ENCODE measurements around the gene GPATCH1.

DNA sequence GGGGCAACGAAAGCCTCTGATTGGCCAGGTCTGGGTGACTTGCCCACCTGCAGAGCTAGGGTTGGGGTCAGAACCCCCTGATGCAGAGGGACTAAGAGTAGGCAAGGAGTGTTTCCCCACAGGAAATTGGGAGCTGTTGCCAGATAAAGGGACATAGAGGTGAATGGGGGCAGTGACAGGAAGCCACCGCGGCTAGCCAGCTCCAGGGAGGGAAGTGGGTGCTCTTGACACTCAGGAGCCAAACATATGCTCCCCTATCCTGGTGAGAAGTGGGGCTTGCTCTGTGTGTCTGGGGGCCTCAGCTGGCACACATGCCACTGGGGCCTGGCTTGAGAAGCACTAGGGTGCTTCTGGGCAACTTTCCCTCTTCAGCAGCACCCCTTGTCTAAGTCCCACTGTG is 76.9 kb downstream of the GPATCH1 start:
- TF ChIP-seq SAFB (IDR thresholded peaks at IDR 0.05; ENCODE audit: borderline replicate concordance, low read depth, low read length) (no peak), FOXJ3 (CRISPR knock-in tag; IDR thresholded peaks at IDR 0.05) (no peak), ZBTB7A (IDR thresholded peaks at IDR 0.05; ENCODE audit: borderline replicate concordance, control insufficient read depth, low read depth, low read length) (no peak)
- TF ChIP-seq, protein P1, sequence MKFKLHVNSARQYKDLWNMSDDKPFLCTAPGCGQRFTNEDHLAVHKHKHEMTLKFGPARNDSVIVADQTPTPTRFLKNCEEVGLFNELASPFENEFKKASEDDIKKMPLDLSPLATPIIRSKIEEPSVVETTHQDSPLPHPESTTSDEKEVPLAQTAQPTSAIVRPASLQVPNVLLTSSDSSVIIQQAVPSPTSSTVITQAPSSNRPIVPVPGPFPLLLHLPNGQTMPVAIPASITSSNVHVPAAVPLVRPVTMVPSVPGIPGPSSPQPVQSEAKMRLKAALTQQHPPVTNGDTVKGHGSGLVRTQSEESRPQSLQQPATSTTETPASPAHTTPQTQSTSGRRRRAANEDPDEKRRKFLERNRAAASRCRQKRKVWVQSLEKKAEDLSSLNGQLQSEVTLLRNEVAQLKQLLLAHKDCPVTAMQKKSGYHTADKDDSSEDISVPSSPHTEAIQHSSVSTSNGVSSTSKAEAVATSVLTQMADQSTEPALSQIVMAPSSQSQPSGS (CRISPR knock-in tag; IDR thresholded peaks at IDR 0.05), result no peak
- TF ChIP-seq, protein P2, sequence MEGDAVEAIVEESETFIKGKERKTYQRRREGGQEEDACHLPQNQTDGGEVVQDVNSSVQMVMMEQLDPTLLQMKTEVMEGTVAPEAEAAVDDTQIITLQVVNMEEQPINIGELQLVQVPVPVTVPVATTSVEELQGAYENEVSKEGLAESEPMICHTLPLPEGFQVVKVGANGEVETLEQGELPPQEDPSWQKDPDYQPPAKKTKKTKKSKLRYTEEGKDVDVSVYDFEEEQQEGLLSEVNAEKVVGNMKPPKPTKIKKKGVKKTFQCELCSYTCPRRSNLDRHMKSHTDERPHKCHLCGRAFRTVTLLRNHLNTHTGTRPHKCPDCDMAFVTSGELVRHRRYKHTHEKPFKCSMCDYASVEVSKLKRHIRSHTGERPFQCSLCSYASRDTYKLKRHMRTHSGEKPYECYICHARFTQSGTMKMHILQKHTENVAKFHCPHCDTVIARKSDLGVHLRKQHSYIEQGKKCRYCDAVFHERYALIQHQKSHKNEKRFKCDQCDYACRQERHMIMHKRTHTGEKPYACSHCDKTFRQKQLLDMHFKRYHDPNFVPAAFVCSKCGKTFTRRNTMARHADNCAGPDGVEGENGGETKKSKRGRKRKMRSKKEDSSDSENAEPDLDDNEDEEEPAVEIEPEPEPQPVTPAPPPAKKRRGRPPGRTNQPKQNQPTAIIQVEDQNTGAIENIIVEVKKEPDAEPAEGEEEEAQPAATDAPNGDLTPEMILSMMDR (IDR thresholded peaks at IDR 0.05 in 2 of 3, conservative IDR thresholded peaks at IDR 0.05 in 1 of 3; ENCODE audit: insufficient read depth in 2 of 3, low read depth in 1 of 3, low read length in 3 of 3), result no peak
- TF ChIP-seq, protein P3, sequence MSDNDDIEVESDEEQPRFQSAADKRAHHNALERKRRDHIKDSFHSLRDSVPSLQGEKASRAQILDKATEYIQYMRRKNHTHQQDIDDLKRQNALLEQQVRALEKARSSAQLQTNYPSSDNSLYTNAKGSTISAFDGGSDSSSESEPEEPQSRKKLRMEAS (CRISPR knock-in tag; IDR thresholded peaks at IDR 0.05), result no peak

Measured in K562 (cell line).